H1 (cell line): ENCODE data around the gene ATG9B. TPM values are rescaled to one million over a fixed set of nuclear protein-coding genes. Genes with fewer than 3 reads are reported as not detected.

Experiments
- BACH1 ChIP-seq: IDR thresholded peaks from 2 replicates; pipeline ENCODE4 v1.6.1; 2012; ENCODE audit warnings: low read length, improper control_type of control experiment
- POLR2AphosphoS5 ChIP-seq: IDR thresholded peaks from 2 replicates; pipeline ENCODE4 v1.6.1; 2011; ENCODE audit warnings: low read depth, low read length
- RFX5 ChIP-seq: IDR thresholded peaks from 2 replicates; pipeline ENCODE4 v1.6.1; 2011; ENCODE audit warnings: low read depth, low read length, improper control_type of control experiment, borderline replicate concordance
- SP1 ChIP-seq: IDR thresholded peaks from 2 replicates; pipeline ENCODE4 v1.6.1; 2011; ENCODE audit warnings: low read depth, low read length
- polyA plus RNA-seq, 7 experiments: library from polyadenylated mRNA; depleted of rRNA in 3 of 7; stranded (reverse) in 5 of 7; unstranded in 2 of 7; fragments of >200 nt in 5 of 7; fragments of 200-250 nt in 2 of 7; gene quantifications; 1 replicate in 5 of 7; 2 replicates in 1 of 7; 4 replicates in 1 of 7; pipeline versions ENCODE4 v1.2.1 to v1.2.3, GENCODE V29; 2011 to 2013; ENCODE audit warnings: missing spikeins in 2 of 7, mixed read lengths in 2 of 7
- total RNA-seq: library from RNA; stranded (reverse); fragmentation: NEBNext Ultra II Directional; extraction: Animal tissue kit (Norgen Biotek cat#: 25700); gene quantifications from 2 replicates; pipeline ENCODE4 v1.2.1, GENCODE V29; 2021
- TF ChIP-seq, protein P1 (sequence below): IDR thresholded peaks from 2 replicates; pipeline ENCODE4 v1.6.1; 2011; ENCODE audit warnings: low read length, improper control_type of control experiment

ATG9B gene
- total and polyA plus RNA-seq, 2 of the 8 experiments (the other 6 are each of a cell fraction or from before 2014, with no cell fraction given) = 1.4 to 2.3 TPM

DNA sequence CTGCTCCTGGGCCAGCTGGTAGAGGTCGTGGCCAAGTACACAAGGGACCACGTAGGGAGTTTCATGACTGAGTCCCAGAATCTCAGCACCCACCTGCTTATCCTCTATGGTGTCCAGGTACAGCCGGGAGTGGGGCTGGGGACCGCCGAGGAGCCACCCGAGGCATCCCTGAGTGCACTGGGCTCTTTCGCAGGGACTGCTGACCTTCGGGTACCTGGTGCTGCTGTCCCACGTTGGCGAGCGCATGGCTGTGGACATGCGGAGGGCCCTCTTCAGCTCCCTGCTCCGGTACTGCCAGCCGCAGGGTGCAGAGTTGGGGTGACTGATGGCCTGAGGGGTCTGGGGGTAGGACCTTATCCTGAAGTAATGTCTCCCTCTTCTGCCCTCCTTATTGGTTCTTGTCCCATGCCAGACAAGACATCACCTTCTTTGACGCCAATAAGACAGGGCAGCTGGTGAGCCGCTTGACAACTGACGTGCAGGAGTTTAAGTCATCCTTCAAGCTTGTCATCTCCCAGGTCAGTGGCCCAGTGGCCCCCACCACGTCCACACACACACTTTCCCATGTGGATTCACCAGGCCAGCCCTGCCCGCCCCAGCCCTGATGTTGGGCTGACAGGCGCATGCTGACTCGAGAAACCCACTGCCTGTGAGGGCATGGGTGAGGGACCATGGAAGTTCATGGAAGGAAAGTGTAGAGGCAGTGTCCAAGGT, 10.2 kb upstream of the ATG9B start (continued):
- TF ChIP-seq BACH1 (no peak), POLR2AphosphoS5 (no peak), RFX5 (no peak), SP1 (no peak)
- TF ChIP-seq, protein P1, sequence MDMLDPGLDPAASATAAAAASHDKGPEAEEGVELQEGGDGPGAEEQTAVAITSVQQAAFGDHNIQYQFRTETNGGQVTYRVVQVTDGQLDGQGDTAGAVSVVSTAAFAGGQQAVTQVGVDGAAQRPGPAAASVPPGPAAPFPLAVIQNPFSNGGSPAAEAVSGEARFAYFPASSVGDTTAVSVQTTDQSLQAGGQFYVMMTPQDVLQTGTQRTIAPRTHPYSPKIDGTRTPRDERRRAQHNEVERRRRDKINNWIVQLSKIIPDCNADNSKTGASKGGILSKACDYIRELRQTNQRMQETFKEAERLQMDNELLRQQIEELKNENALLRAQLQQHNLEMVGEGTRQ = no peak
